BLaER1 treated with 17β-estradiol and CSF1 and Interleukin-3, amounts not matched to agents 10 nM and 100 nM (cell line): Measurements from ENCODE around the gene PSTPIP1.

Source experiments
- H3K27ac ChIP-seq, 11 experiments: shearing (Covaris generic); formaldehyde crosslinking; 2 replicates each; pipeline ENCODE4 v1.8.1; 2022
- H3K27me3 ChIP-seq, 11 experiments: shearing (Covaris generic); formaldehyde crosslinking; 2 replicates each; pipeline ENCODE4 v1.8.1; 2022
- H3K36me3 ChIP-seq, 11 experiments: shearing (Covaris generic); formaldehyde crosslinking; 2 replicates each; pipeline ENCODE4 v1.8.1; 2022
- H3K4me1 ChIP-seq, 10 experiments: shearing (Covaris generic); formaldehyde crosslinking; 2 replicates each; pipeline ENCODE4 v1.8.1; 2022
- H3K4me2 ChIP-seq, 11 experiments: shearing (Covaris generic); formaldehyde crosslinking; 2 replicates each; pipeline ENCODE4 v1.8.1; 2022
- H3K4me3 ChIP-seq, 10 experiments: shearing (Covaris generic); formaldehyde crosslinking; 2 replicates each; pipeline ENCODE4 v1.8.1; 2022
- H3K9ac ChIP-seq, 11 experiments: shearing (Covaris generic); formaldehyde crosslinking; 2 replicates each; pipeline ENCODE4 v1.8.1; 2022
- H3K9me3 ChIP-seq, 11 experiments: shearing (Covaris generic); formaldehyde crosslinking; replicated peaks in 1 of 11; 2 replicates each; pipeline ENCODE4 v1.8.1; 2022
- H4K20me1 ChIP-seq, 11 experiments: shearing (Covaris generic); formaldehyde crosslinking; 2 replicates each; pipeline ENCODE4 v1.8.1; 2022
- Cebpa-rat ChIP-seq, 11 experiments: shearing (Covaris generic); IDR thresholded peaks; 2 replicates each; pipeline ENCODE4 v1.8.1; 2022

Gene PSTPIP1

GRCh38 chr15:76999996-77000395 lies 5.1 kb downstream of the PSTPIP1 start:
- peaks cover 88 to 100% (median 96%) of the 10 kb centered on the region in 10 experiments for H3K4me1 ChIP-seq
- peaks cover 0 to 68% (median 21%) of the 10 kb centered on the region in 11 experiments; a peak in 12 of 22 replicates for H4K20me1 ChIP-seq
- peak overlapping the region; percentile 12 to 100 (median 99); a peak in 20 of 22 replicates for H3K4me2 ChIP-seq
- H3K36me3 ChIP-seq, result peaks cover 0 to 65% (median 54%) of the 10 kb centered on the region in 11 experiments; a peak in 17 of 22 replicates
- H3K9ac ChIP-seq, result peak overlapping the region in 9 of 11 experiments; percentile 9 to 97 (median 33); a peak in 11 of 22 replicates
- H3K4me3 ChIP-seq, result peak overlapping the region in 6 of 10 experiments; percentile 15 to 90 (median 54); a peak in 5 of 20 replicates
- no peaks in the 10 kb centered on the region for H3K27me3 ChIP-seq
- TF ChIP-seq Cebpa-rat (IDR thresholded peaks at IDR 0.05), result no peak
- H3K9me3 ChIP-seq, result no peaks in the 10 kb centered on the region
- H3K27ac ChIP-seq, result peak overlapping the region; percentile 23 to 99 (median 92); a peak in 14 of 22 replicates

GRCh38 chr15:77001351-77001750 lies 6.4 kb downstream of the PSTPIP1 start:
- H3K4me1 ChIP-seq, result peaks cover 88 to 100% (median 100%) of the 10 kb centered on the region in 10 experiments
- peak overlapping the region; percentile 85 to 99 (median 95) for H3K27ac ChIP-seq
- H3K36me3 ChIP-seq, result peaks cover 0 to 76% (median 62%) of the 10 kb centered on the region in 11 experiments; a peak in 17 of 22 replicates
- no peaks in the 10 kb centered on the region for H3K9me3 ChIP-seq
- H3K9ac ChIP-seq, result peak overlapping the region; percentile 73 to 91 (median 80); a peak in 21 of 22 replicates
- H3K4me3 ChIP-seq, result peak overlapping the region in 8 of 10 experiments; percentile 12 to 56 (median 42); a peak in 13 of 20 replicates
- no peaks in the 10 kb centered on the region for H3K27me3 ChIP-seq
- TF ChIP-seq Cebpa-rat (IDR thresholded peaks at IDR 0.05), result no peak
- peaks cover 0 to 68% (median 21%) of the 10 kb centered on the region in 11 experiments; a peak in 12 of 22 replicates for H4K20me1 ChIP-seq
- peak overlapping the region; percentile 76 to 100 (median 99) for H3K4me2 ChIP-seq

GRCh38 chr15:77001966-77002365 lies 7.0 kb downstream of the PSTPIP1 start:
- peaks cover 82 to 100% (median 100%) of the 10 kb centered on the region in 10 experiments for H3K4me1 ChIP-seq
- H3K9me3 ChIP-seq, result no peaks in the 10 kb centered on the region
- no peak for TF ChIP-seq Cebpa-rat (IDR thresholded peaks at IDR 0.05)
- peaks cover 0 to 68% (median 21%) of the 10 kb centered on the region in 11 experiments; a peak in 12 of 22 replicates for H4K20me1 ChIP-seq
- peak overlapping the region; percentile 73 to 91 (median 80) for H3K9ac ChIP-seq
- H3K4me2 ChIP-seq, result peak overlapping the region; percentile 76 to 100 (median 99)
- peak overlapping the region; percentile 85 to 99 (median 95) for H3K27ac ChIP-seq
- no peaks in the 10 kb centered on the region for H3K27me3 ChIP-seq
- H3K36me3 ChIP-seq, result peaks cover 0 to 76% (median 62%) of the 10 kb centered on the region in 11 experiments; a peak in 18 of 22 replicates
- peak overlapping the region in 9 of 10 experiments; percentile 12 to 56 (median 39); a peak in 15 of 20 replicates for H3K4me3 ChIP-seq

- no peaks in the 10 kb centered on the region for H3K9me3 ChIP-seq
- TF ChIP-seq Cebpa-rat (IDR thresholded peaks at IDR 0.05), result no peak
- H3K9ac ChIP-seq, result peak overlapping the region; percentile 73 to 91 (median 80)
- H3K4me2 ChIP-seq, result peak overlapping the region; percentile 76 to 100 (median 99)
- peak overlapping the region in 9 of 10 experiments; percentile 12 to 56 (median 39); a peak in 16 of 20 replicates for H3K4me3 ChIP-seq
- peak overlapping the region; percentile 85 to 99 (median 95) for H3K27ac ChIP-seq
- H4K20me1 ChIP-seq, result peaks cover 0 to 68% (median 20%) of the 10 kb centered on the region in 11 experiments; a peak in 12 of 22 replicates
- peaks cover 0 to 76% (median 62%) of the 10 kb centered on the region in 11 experiments; a peak in 18 of 22 replicates for H3K36me3 ChIP-seq
- no peaks in the 10 kb centered on the region for H3K27me3 ChIP-seq
- peaks cover 77 to 100% (median 100%) of the 10 kb centered on the region in 10 experiments for H3K4me1 ChIP-seq
These were observed 7.5 kb downstream of the PSTPIP1 start for GRCh38 chr15:77002436-77002835.

GRCh38 chr15:77002954-77003912 lies 8.3 kb downstream of the PSTPIP1 start:
- peaks cover 69 to 100% (median 100%) of the 10 kb centered on the region in 10 experiments for H3K4me1 ChIP-seq

GRCh38 chr15:77004189-77004588 lies 9.3 kb downstream of the PSTPIP1 start:
- Histone ChIP-seq H3K4me2 (peak overlapping the region; percentile 76 to 100 (median 99)), H3K36me3 (peaks cover 0 to 76% (median 61%) of the 10 kb centered on the region in 11 experiments; a peak in 18 of 22 replicates), H4K20me1 (peaks cover 0 to 68% (median 17%) of the 10 kb centered on the region in 11 experiments; a peak in 15 of 22 replicates), H3K9me3 (no peaks in the 10 kb centered on the region), H3K4me1 (peaks cover 63 to 100% (median 100%) of the 10 kb centered on the region in 10 experiments), H3K27ac (peak overlapping the region; percentile 85 to 99 (median 95)), H3K9ac (peak overlapping the region; percentile 72 to 91 (median 80); a peak in 21 of 22 replicates), H3K27me3 (no peaks in the 10 kb centered on the region), H3K4me3 (peak overlapping the region in 9 of 10 experiments; percentile 13 to 56 (median 42); a peak in 15 of 20 replicates)
- peak; percentile 80 to 98 (median 95); a peak in 21 of 22 replicates for TF ChIP-seq Cebpa-rat (IDR thresholded peaks at IDR 0.05)

More at GRCh38 chr15:77002954-77003912, 8.3 kb downstream of the PSTPIP1 start:
- peak overlapping the region in 9 of 10 experiments; percentile 19 to 56 (median 42); a peak in 16 of 20 replicates for H3K4me3 ChIP-seq
- peaks cover 0 to 76% (median 63%) of the 10 kb centered on the region in 11 experiments; a peak in 18 of 22 replicates for H3K36me3 ChIP-seq
- H4K20me1 ChIP-seq, result peaks cover 0 to 68% (median 18%) of the 10 kb centered on the region in 11 experiments; a peak in 12 of 22 replicates
- peak overlapping the region; percentile 76 to 100 (median 99) for H3K4me2 ChIP-seq
- peak overlapping the region; percentile 73 to 91 (median 80) for H3K9ac ChIP-seq
- TF ChIP-seq Cebpa-rat (IDR thresholded peaks at IDR 0.05), result peak; percentile 63 to 95 (median 88); a peak in 18 of 22 replicates
- no peaks in the 10 kb centered on the region for H3K27me3 ChIP-seq
- H3K9me3 ChIP-seq, result no peaks in the 10 kb centered on the region
- H3K27ac ChIP-seq, result peak overlapping the region; percentile 85 to 99 (median 95)

- H3K9ac ChIP-seq, result peak overlapping the region in 8 of 11 experiments; percentile 11 to 57 (median 40); a peak in 8 of 22 replicates
- no peaks in the 10 kb centered on the region for H3K27me3 ChIP-seq
- TF ChIP-seq Cebpa-rat (IDR thresholded peaks at IDR 0.05), result no peak
- peak overlapping the region; percentile 35 to 100 (median 75); a peak in 21 of 22 replicates for H3K4me2 ChIP-seq
- H3K36me3 ChIP-seq, result peaks cover 0 to 84% (median 67%) of the 10 kb centered on the region in 11 experiments; a peak in 17 of 22 replicates
- H3K9me3 ChIP-seq, result no peaks in the 10 kb centered on the region
- peak overlapping the region; percentile 29 to 98 (median 55); a peak in 18 of 22 replicates for H3K27ac ChIP-seq
- peaks cover 52 to 98% (median 95%) of the 10 kb centered on the region in 10 experiments for H3K4me1 ChIP-seq
- no peak overlapping the region; a peak in 1 of 20 replicates for H3K4me3 ChIP-seq
- peaks cover 0 to 82% (median 43%) of the 10 kb centered on the region in 11 experiments; a peak in 19 of 22 replicates for H4K20me1 ChIP-seq
These were observed 14.2 kb downstream of the PSTPIP1 start for GRCh38 chr15:77009176-77009575.
